ENCODE results near the gene LITAF. TPM values are rescaled to one million over a fixed set of nuclear protein-coding genes. Genes with fewer than 3 reads are reported as not detected.

Gene LITAF
- polyA plus RNA-seq, 1 of the 3 experiments (the other 2 are of a cell fraction) = 45.7 TPM

DNA sequence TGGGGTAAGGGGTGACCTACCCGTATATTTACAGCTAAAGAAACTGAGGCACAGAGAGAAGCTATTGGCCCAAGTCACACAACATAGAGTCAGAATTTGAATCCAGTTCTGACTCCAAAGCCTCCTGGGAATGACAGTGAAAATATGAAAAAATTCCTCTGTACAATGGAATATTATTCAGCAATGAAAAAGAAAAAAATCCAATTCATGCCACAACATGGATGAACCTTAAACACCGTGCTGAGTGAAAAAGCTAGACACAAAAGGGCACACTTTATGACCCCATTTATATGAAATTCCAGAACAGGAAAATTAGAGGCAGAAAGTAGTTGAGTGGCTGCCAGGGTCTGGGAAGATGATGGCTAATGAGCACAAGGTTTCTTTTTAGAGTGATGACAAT lies 75.4 kb downstream of the LITAF start (continued):
- no peak for TF ChIP-seq FOXJ3 (CRISPR knock-in tag; IDR thresholded peaks at IDR 0.05)
- TF ChIP-seq TEAD4 (IDR thresholded peaks at IDR 0.05; ENCODE audit: borderline replicate concordance, insufficient read depth) = no peak
- no peak for TF ChIP-seq RCOR1 (IDR thresholded peaks at IDR 0.05; ENCODE audit: low read length)

DNA sequence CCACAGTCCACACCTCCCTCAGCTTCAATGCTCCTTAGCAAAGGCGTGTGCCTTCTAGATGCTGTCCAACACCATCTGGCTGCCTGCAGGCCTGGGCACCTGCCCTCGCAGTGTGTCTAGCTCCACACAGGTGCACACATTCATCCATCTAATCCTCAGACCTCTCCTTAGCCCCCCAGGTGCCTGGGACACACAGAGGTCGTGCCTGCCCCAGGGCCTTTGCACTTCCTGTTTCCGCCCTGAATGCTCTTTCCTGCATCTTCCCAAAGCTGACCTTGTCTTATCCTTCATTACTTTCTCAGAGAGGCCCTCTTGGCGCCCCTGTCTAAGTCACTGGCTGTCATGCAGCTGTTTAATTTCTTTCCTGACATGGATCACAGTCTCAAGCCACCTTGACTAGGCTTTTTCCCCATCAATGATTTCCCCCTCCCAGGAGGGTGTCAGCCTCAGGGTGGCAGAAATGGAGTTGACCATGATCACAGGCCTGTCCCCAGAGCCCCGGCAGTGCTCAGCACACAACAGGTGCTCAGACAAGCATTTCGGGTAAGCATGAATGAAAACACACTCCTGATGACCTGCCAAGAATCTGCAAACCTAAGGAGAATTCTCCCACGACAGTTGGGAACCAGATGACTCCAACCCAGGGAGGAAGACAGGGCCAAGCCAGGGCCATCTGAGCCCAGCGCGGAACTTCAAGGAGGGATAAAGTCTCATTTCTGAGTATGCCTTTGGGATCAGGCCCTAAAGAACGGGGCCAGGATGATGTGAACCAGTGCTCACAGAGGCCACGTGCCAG lies 76.3 kb downstream of the LITAF start:
- Histone ChIP-seq H3K27ac (ENCODE audit: low read depth in 2 of 2, low read length in 1 of 2) (no peak overlapping the region), H3K9me2 (no peaks in the 10 kb centered on the region), H3F3A (replicated peaks; ENCODE audit: insufficient read depth) (peaks cover 4% of the 10 kb centered on the region), H3K9me3 (no peaks in the 10 kb centered on the region), H2AFZ (ENCODE audit: low read depth) (no peak overlapping the region), H3K79me2 (ENCODE audit: insufficient read depth) (no peaks in the 10 kb centered on the region), H3K36me3 (replicated peaks in 1 of 2; ENCODE audit: control insufficient read depth in 1 of 2, insufficient read depth in 2 of 2, low read length in 1 of 2) (no peaks in the 10 kb centered on the region), H3K4me3 (ENCODE audit: low read depth in 2 of 2, low read length in 1 of 2) (no peak overlapping the region), H4K20me1 (ENCODE audit: insufficient read depth) (no peaks in the 10 kb centered on the region), H3K4me2 (no peak overlapping the region), H3K4me1 (ENCODE audit: control insufficient read depth in 1 of 2, insufficient read depth in 2 of 2, low read depth in 1 of 2, low read length in 1 of 2) (peaks cover 0 to 12% of the 10 kb centered on the region in 2 experiments; a peak in 1 of 4 replicates), H3K27me3 (ENCODE audit: insufficient read depth) (no peaks in the 10 kb centered on the region), H3K9ac (no peak overlapping the region)
- 75% methylated on average over 11 of the region's 12 CpGs for WGBS (ENCODE audit: low lambda C conversion rate)
- POLR2A ChIA-PET = no interaction called here
- no peak for DNase-seq
- CTCF ChIA-PET = interaction anchor here (1.1 to 2.6 kb wide), 5 partner anchors 9 to 114 kb away, joined by 3 to 9 read pairs (median 5); no protein-coding TSS in a partner anchor
- no peak for TF ChIP-seq REST (IDR thresholded peaks at IDR 0.05; ENCODE audit: low read depth, low read length)
- TF ChIP-seq, protein P1, sequence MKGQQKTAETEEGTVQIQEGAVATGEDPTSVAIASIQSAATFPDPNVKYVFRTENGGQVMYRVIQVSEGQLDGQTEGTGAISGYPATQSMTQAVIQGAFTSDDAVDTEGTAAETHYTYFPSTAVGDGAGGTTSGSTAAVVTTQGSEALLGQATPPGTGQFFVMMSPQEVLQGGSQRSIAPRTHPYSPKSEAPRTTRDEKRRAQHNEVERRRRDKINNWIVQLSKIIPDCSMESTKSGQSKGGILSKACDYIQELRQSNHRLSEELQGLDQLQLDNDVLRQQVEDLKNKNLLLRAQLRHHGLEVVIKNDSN (IDR thresholded peaks at IDR 0.05; ENCODE audit: borderline replicate concordance, low read depth) = no peak
- no peak for TF ChIP-seq SIN3A (IDR thresholded peaks at IDR 0.05; ENCODE audit: borderline replicate concordance, low read depth, low read length)
- TF ChIP-seq MXI1 (IDR thresholded peaks at IDR 0.05; ENCODE audit: low read depth, low read length) = no peak
- TF ChIP-seq, protein P2, sequence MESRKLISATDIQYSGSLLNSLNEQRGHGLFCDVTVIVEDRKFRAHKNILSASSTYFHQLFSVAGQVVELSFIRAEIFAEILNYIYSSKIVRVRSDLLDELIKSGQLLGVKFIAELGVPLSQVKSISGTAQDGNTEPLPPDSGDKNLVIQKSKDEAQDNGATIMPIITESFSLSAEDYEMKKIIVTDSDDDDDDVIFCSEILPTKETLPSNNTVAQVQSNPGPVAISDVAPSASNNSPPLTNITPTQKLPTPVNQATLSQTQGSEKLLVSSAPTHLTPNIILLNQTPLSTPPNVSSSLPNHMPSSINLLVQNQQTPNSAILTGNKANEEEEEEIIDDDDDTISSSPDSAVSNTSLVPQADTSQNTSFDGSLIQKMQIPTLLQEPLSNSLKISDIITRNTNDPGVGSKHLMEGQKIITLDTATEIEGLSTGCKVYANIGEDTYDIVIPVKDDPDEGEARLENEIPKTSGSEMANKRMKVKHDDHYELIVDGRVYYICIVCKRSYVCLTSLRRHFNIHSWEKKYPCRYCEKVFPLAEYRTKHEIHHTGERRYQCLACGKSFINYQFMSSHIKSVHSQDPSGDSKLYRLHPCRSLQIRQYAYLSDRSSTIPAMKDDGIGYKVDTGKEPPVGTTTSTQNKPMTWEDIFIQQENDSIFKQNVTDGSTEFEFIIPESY (IDR thresholded peaks at IDR 0.05; ENCODE audit: borderline replicate concordance, low read depth) = no peak
- TF ChIP-seq RAD21 (IDR thresholded peaks at IDR 0.05; ENCODE audit: low read length) = no peak
- no peak for TF ChIP-seq TEAD4 (IDR thresholded peaks at IDR 0.05; ENCODE audit: borderline replicate concordance, insufficient read depth)
- no peak for TF ChIP-seq NFIC (IDR thresholded peaks at IDR 0.05; ENCODE audit: borderline replicate concordance)
- TF ChIP-seq, protein P3, sequence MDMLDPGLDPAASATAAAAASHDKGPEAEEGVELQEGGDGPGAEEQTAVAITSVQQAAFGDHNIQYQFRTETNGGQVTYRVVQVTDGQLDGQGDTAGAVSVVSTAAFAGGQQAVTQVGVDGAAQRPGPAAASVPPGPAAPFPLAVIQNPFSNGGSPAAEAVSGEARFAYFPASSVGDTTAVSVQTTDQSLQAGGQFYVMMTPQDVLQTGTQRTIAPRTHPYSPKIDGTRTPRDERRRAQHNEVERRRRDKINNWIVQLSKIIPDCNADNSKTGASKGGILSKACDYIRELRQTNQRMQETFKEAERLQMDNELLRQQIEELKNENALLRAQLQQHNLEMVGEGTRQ (IDR thresholded peaks at IDR 0.05; ENCODE audit: borderline replicate concordance, low read depth, low read length) = no peak
- TF ChIP-seq, protein P4, sequence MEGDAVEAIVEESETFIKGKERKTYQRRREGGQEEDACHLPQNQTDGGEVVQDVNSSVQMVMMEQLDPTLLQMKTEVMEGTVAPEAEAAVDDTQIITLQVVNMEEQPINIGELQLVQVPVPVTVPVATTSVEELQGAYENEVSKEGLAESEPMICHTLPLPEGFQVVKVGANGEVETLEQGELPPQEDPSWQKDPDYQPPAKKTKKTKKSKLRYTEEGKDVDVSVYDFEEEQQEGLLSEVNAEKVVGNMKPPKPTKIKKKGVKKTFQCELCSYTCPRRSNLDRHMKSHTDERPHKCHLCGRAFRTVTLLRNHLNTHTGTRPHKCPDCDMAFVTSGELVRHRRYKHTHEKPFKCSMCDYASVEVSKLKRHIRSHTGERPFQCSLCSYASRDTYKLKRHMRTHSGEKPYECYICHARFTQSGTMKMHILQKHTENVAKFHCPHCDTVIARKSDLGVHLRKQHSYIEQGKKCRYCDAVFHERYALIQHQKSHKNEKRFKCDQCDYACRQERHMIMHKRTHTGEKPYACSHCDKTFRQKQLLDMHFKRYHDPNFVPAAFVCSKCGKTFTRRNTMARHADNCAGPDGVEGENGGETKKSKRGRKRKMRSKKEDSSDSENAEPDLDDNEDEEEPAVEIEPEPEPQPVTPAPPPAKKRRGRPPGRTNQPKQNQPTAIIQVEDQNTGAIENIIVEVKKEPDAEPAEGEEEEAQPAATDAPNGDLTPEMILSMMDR (IDR thresholded peaks at IDR 0.05) = no peak
- no peak for TF ChIP-seq MEF2A (IDR thresholded peaks at IDR 0.05; ENCODE audit: borderline replicate concordance, low read depth)
- no peak for TF ChIP-seq TCF12 (IDR thresholded peaks at IDR 0.05)
- TF ChIP-seq JUND (IDR thresholded peaks at IDR 0.05) = no peak

Measured in SK-N-SH (cell line).